AG10803 (cell line): ENCODE results near the gene PKM.

ENCODE experiments used
- DNase-seq: peaks from one replicate; pipeline ENCODE4 v3.0.0; 2010; ENCODE audit warnings: low read depth
- H3K4me3 ChIP-seq: 2 replicates; pipeline ENCODE4 v1.5.1; 2011; ENCODE audit warnings: mild to moderate bottlenecking, low read length, control low read depth
- CTCF ChIP-seq: conservative IDR thresholded peaks from 2 replicates; pipeline ENCODE4 v1.5.1; 2011; ENCODE audit warnings: mild to moderate bottlenecking, low read length, control low read depth, inconsistent platforms

The PKM gene

DNA sequence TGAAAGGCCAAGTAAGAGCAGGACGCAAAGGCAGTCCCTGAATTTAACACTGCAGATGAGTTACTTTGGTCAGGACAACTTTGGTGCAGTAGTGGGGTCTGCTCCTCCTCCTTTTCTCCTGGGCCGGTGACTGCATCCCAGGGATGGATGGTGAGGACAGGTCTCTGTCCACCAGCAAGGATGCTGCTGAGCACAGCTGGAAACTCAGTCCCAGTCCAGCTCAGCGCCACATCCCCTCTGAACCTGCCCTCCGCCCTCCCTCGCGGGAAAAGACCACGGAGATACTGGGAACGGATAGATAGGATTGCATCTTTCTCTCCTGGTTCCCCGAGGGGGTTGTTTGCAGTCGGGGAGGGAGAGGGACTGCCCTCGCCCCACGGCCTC lies 47.2 kb downstream of the PKM start:
- no peak for DNase-seq
- peak overlapping the region; percentile 39 for H3K4me3 ChIP-seq
- TF ChIP-seq CTCF: no peak

DNA sequence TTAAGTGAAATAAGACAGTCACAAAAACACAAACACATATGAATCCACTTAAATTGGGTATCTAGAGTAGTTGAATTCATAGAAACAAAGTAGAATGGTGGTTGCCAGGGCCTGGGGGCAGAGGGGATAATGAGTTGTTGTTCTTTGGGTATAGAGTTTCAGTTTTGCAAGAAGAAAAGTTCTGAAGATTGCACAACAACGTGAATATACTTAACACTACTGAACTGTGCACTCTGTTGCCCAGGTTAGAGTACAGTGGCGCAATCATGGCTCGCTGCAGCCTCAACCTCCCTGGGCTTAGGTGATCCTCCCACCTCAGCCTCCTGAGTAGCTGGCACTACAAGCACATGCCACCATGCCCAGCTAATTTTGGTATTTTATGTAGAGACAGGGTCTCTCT lies 48.3 kb downstream of the PKM start:
- DNase-seq: no peak
- TF ChIP-seq CTCF: no peak
- H3K4me3 ChIP-seq: no peak overlapping the region

- TF ChIP-seq CTCF: no peak
- no peak overlapping the region for H3K4me3 ChIP-seq
- no peak for DNase-seq
These were observed 48.7 kb downstream of the PKM start for GRCh38 chr15:72182244-72182643.

DNA sequence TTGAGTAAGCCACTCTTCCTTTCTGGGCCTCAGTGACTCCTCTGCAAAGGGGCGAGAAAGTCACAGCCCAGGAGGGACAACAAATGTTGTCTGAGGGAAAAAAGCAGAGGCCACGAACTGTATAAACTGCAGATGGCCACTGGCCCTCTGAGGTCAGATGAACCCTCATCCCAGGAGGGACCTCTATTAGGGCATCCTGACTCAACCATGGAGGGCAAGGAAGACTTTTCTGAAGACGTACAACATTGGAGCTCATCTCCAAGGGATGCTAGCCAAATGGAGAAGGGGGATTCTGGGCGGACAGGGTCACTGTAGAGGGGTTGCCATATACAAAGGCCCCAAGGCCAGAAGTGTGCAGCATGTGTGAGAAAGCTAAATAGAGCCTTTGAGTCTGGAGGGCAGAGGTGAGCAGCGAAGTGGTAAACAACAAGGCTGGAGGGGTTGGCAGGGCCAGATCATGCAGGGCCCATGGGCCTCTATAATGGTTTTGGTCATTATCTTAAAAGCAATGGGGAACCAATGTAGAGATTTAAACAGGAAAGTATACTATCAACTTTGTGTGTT lies 50.1 kb downstream of the PKM start:
- TF ChIP-seq CTCF: no peak
- no peak overlapping the region for H3K4me3 ChIP-seq
- no peak for DNase-seq

GRCh38 chr15:72179950-72180581 lies 50.9 kb downstream of the PKM start:
- no peak overlapping the region for H3K4me3 ChIP-seq
- DNase-seq: no peak
- no peak for TF ChIP-seq CTCF

DNA sequence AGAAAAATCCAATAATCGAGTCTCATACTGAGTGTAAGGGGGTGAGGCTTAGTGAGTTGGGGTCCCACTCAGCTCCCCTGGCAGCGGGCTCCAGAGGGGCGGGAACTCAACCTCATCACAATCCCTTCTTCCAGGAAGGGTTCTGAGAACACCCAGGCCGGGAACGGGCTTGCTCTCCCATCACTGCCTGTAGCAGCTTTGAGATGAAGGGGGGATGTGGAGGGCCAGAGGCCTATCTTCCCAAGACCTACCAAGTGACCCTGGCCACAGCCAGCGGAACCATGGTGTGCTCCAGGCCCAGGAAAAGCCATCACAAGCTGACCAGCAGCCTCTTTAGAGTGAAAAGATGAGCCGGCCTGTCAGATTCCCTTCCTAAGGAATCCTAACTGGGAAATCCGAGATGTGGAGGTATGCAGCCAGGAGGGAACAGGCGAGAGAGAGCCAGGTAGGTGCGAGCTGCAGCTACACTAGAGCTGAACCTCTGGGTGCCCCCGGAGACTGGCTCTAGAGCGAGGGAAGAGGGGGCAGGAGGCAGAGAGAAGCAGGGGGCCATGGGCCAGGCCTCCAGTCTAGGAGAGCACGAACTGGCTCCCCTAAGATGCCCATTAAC lies 51.9 kb downstream of the PKM start:
- TF ChIP-seq CTCF: no peak
- DNase-seq: no peak

GRCh38 chr15:72176743-72177142 lies 54.2 kb downstream of the PKM start:
- no peak overlapping the region for H3K4me3 ChIP-seq
- no peak for DNase-seq
- TF ChIP-seq CTCF: no peak

More for the DNA sequence above, 51.9 kb downstream of the PKM start:
- H3K4me3 ChIP-seq: no peak overlapping the region
